Measurements from ENCODE around the gene RAB37. TPM values are rescaled to one million over a fixed set of nuclear protein-coding genes. Genes with fewer than 3 reads are reported as not detected.

The RAB37 gene
- total RNA-seq, 2 experiments from 2014 or later, result 19.0 to 21.1 TPM

DNA sequence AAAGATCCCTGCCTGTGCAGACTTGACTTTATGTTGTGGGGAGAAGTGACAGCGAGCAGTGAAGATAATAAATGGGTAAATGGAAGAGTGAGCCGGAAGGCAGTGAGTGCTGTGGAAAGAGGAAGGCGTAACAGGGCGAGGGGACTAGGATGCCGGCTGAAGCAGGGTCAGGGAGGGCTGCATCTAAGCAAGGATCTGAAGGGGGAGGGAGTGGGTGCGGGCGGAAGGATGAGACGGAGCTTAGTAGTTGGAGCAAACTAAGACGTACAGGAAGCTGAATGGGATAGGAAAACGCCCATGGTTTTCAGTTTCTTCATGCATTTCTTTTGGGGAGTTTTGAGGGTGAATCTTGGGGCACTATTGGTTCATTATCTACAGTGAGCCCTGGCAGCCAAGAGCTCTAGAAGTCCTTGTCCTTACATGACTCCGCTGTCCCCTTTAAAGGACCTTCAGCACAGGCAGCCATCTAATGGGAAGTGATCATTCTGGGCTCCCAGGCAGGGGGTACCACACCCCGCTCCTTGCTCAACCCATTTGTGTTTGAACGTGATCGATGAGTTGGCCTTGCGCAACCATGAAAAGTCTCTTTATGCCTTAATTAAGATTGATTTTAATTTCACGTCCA is 49.5 kb downstream of the RAB37 start:
- Mint-ChIP-seq H3K9me3 (no peaks in the 10 kb centered on the region), H3K36me3 (ENCODE audit: low read depth) (peaks cover 57% of the 10 kb centered on the region), H3K27me3 (no peaks in the 10 kb centered on the region), H3K4me3 (no peak overlapping the region), H3K27ac (peak overlapping the region; percentile 54), H3K4me1 (ENCODE audit: low read depth) (peaks cover 59% of the 10 kb centered on the region)
- TF ChIP-seq, protein P1, sequence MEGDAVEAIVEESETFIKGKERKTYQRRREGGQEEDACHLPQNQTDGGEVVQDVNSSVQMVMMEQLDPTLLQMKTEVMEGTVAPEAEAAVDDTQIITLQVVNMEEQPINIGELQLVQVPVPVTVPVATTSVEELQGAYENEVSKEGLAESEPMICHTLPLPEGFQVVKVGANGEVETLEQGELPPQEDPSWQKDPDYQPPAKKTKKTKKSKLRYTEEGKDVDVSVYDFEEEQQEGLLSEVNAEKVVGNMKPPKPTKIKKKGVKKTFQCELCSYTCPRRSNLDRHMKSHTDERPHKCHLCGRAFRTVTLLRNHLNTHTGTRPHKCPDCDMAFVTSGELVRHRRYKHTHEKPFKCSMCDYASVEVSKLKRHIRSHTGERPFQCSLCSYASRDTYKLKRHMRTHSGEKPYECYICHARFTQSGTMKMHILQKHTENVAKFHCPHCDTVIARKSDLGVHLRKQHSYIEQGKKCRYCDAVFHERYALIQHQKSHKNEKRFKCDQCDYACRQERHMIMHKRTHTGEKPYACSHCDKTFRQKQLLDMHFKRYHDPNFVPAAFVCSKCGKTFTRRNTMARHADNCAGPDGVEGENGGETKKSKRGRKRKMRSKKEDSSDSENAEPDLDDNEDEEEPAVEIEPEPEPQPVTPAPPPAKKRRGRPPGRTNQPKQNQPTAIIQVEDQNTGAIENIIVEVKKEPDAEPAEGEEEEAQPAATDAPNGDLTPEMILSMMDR (IDR thresholded peaks at IDR 0.05), result no peak
- intact Hi-C loops (cut with DNase I, micrococcal nuclease), result no loop called here
- POLR2A ChIA-PET, result no interaction called here
- DNase-seq (peak in 2 of 14 experiments; percentile 47 to 60), ATAC-seq (ENCODE audit: poor library complexity) (peak; percentile 29)
- H3K27me3 ChIP-seq (ENCODE audit: control insufficient read depth in 1 of 2, insufficient read depth in 2 of 2, low read length in 2 of 2), result no peaks in the 10 kb centered on the region
- peaks cover 72% of the 10 kb centered on the region for H3K4me1 ChIP-seq (ENCODE audit: insufficient read depth, low read length)
- CTCF ChIA-PET, result no interaction called here
- H3K4me3 ChIP-seq (ENCODE audit: low read length), result no peak overlapping the region
- H3K36me3 ChIP-seq (ENCODE audit: insufficient read depth, low read length), result peaks cover 39% of the 10 kb centered on the region
- H3K9me3 ChIP-seq (ENCODE audit: control insufficient read depth in 1 of 2, insufficient read depth in 1 of 2, low read length in 2 of 2), result no peaks in the 10 kb centered on the region
- H3K27ac ChIP-seq (ENCODE audit: low read depth in 1 of 2, low read length in 2 of 2), result no peak overlapping the region

DNA sequence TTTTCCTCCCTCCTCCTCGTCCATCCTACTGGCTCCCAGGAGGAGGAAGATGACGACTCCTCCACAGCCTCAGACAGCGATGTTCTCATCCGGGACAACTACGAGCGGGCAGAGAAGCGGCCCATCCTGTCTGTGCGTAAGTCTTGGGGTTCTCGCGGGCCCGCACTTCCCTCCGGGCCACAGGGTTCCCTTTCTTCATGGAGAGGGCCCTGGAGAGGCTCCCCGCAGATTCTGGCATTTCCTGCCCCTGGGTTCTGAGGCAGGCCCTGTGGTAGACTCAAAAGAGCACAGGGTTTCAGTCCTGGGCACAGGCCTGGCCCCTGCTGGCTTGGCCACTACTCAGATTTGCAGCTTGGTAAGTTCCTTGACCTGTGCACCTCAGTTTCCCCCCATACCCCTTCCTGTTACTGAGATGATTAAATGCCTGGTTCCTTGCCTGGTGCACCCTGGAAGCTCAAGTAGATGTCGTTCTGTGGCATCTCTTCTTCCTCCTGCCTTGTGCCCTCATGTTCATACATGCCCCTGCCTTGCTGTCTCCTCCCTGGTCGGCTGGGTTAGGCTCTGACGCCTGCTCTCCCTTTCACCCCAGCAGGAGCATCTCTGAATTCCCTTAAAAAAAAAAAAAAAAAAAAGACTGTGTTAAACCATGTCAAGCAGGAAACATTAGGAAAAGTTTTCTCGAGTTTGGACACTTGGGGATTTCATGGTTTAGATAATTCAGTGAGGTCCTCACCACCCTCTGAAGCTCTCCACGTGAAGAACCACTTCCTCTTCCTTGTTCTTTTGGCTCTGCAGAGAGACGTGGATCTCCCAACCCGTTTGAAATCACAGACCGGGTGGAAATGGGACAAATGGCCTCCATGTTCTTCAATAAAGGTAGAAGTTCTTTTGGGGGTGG is 53.4 kb downstream of the RAB37 start:
- no peak overlapping the region for H3K4me3 ChIP-seq (ENCODE audit: low read length)
- peaks cover 62% of the 10 kb centered on the region for H3K36me3 ChIP-seq (ENCODE audit: insufficient read depth, low read length)
- no peaks in the 10 kb centered on the region for H3K9me3 Mint-ChIP-seq
- ChIA-PET POLR2A (interaction anchor here (0.6 to 4.1 kb wide), 8 partner anchors 11 to 131 kb away, joined by 3 to 24 read pairs (median 4); partner anchors contain the start of genes NAT9 and RAB37), CTCF (interaction anchor here (0.7 to 2.1 kb wide), 12 partner anchors 9 to 133 kb away, joined by 3 to 16 read pairs (median 4); a partner anchor contains a TSS)
- H3K27ac ChIP-seq (ENCODE audit: low read depth in 1 of 2, low read length in 2 of 2), result peak overlapping the region in 1 of 2 donors; percentile 30
- no peaks in the 10 kb centered on the region for H3K9me3 ChIP-seq (ENCODE audit: control insufficient read depth in 1 of 2, insufficient read depth in 1 of 2, low read length in 2 of 2)
- intact Hi-C loops (cut with DNase I, micrococcal nuclease), result loop anchor here (1.0 to 10.0 kb wide), 5 partner anchors 14 to 174 kb away; partner anchors contain the start of gene NAT9 (in 1 of the 2)
- no peak overlapping the region for H3K4me3 Mint-ChIP-seq
- peaks cover 38% of the 10 kb centered on the region for H3K4me1 Mint-ChIP-seq (ENCODE audit: low read depth)
- DNase-seq (peak in 2 of 14 experiments; percentile 37 to 39), ATAC-seq (ENCODE audit: poor library complexity) (no peak)
- H3K27me3 ChIP-seq (ENCODE audit: control insufficient read depth in 1 of 2, insufficient read depth in 2 of 2, low read length in 2 of 2), result no peaks in the 10 kb centered on the region
- no peaks in the 10 kb centered on the region for H3K27me3 Mint-ChIP-seq
- peak overlapping the region; percentile 74 for H3K27ac Mint-ChIP-seq
- TF ChIP-seq, protein P1 (IDR thresholded peaks at IDR 0.05), result no peak
- peaks cover 63% of the 10 kb centered on the region for H3K36me3 Mint-ChIP-seq (ENCODE audit: low read depth)
- H3K4me1 ChIP-seq (ENCODE audit: insufficient read depth, low read length), result peaks cover 41% of the 10 kb centered on the region

DNA sequence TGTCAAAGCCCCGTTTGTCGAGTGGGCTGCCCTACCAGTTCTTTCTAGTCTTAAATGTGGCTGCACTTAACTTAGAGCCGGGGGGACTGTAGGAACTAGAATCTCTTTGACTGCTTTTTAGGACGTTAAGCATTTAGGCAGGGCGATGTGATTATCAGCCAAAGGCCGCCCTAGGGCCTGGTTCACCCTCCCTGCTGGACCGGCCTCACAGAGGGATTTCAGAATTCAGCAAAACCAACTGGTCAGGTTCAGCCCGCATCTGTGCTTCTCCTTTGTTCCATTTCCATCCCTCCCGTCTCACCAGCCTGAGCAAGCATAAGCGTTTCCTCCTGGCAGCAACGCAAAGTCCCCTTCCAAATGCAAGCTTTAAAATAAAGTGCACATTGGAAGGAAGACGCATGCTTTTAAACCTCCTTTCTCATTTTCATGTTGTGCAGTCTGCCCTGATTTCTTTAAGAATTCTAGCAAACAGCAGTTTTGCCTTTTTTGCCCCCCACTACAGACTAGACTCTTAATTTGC is 55.6 kb downstream of the RAB37 start:
- Histone ChIP-seq H3K27ac (ENCODE audit: low read depth in 1 of 2, low read length in 2 of 2) (no peak overlapping the region), H3K27me3 (ENCODE audit: control insufficient read depth in 1 of 2, insufficient read depth in 2 of 2, low read length in 2 of 2) (no peaks in the 10 kb centered on the region), H3K4me3 (ENCODE audit: low read length) (no peak overlapping the region), H3K36me3 (ENCODE audit: insufficient read depth, low read length) (peaks cover 68% of the 10 kb centered on the region), H3K4me1 (ENCODE audit: insufficient read depth, low read length) (peaks cover 22% of the 10 kb centered on the region), H3K9me3 (ENCODE audit: control insufficient read depth in 1 of 2, insufficient read depth in 1 of 2, low read length in 2 of 2) (no peaks in the 10 kb centered on the region)
- H3K4me1 Mint-ChIP-seq (ENCODE audit: low read depth), result peaks cover 27% of the 10 kb centered on the region
- no peak for DNase-seq
- ATAC-seq (ENCODE audit: poor library complexity), result no peak
- H3K9me3 Mint-ChIP-seq, result no peaks in the 10 kb centered on the region
- ChIA-PET POLR2A (no interaction called here), CTCF (interaction anchor here (1.5 kb wide), 1 partner anchor 135 kb away, joined by 4 read pairs; no protein-coding TSS in a partner anchor)
- intact Hi-C loops (cut with DNase I, micrococcal nuclease), result loop anchor here (10.0 kb wide), 2 partner anchors 162 to 172 kb away; no protein-coding TSS in a partner anchor
- no peak overlapping the region for H3K27ac Mint-ChIP-seq
- no peaks in the 10 kb centered on the region for H3K27me3 Mint-ChIP-seq
- peaks cover 67% of the 10 kb centered on the region for H3K36me3 Mint-ChIP-seq (ENCODE audit: low read depth)
- H3K4me3 Mint-ChIP-seq, result no peak overlapping the region
- TF ChIP-seq, protein P1 (IDR thresholded peaks at IDR 0.05), result no peak
